Hematopoietic multipotent progenitor cell treated with erythropoietin and hydrocortisone succinate and interleukin-3 and kit ligand, for 4 days (in vitro differentiated cells): Measurements from ENCODE around the gene TMEM50B.
A peak's percentile ranks its signal among the peaks of the same experiment; 100 is the strongest.
"Not testable (repeated sequence)": the region's sequence is repeated elsewhere in the genome, so short reads cannot be mapped to it uniquely, and the experiment has no call there.

Source experiments
- DNase-seq: peaks from one replicate; pipeline ENCODE4 v3.0.0-alpha.2; 2015

The TMEM50B gene

GRCh38 chr21:33479679-33480480 is at the start of gene TMEM50B:
TSS of gene TMEM50B (minus strand) at chr21:33479974. CDS start at chr21:33468885, 11,089 bp downstream.
- peak; percentile 98 for DNase-seq

- peak; percentile 28 for DNase-seq
Measured at GRCh38 chr21:33522953-33523349, 43.2 kb upstream of the TMEM50B start.

- DNase-seq = no peak
Measured at GRCh38 chr21:33522297-33522952, 42.7 kb upstream of the TMEM50B start.

GRCh38 chr21:33518899-33519298 is 39.1 kb upstream of the TMEM50B start:
- DNase-seq = no peak

- DNase-seq = no peak
Measured at GRCh38 chr21:33514229-33514628, 34.5 kb upstream of the TMEM50B start.

GRCh38 chr21:33512481-33512880 is 32.7 kb upstream of the TMEM50B start:
- DNase-seq = no peak

- no peak for DNase-seq
Measured at GRCh38 chr21:33511639-33512038, 31.9 kb upstream of the TMEM50B start.

GRCh38 chr21:33510826-33511225 is 31.1 kb upstream of the TMEM50B start:
- DNase-seq = peak; percentile 66

GRCh38 chr21:33507003-33507402 is 27.2 kb upstream of the TMEM50B start:
- DNase-seq = not testable (repeated sequence)

- no peak for DNase-seq
Measured at GRCh38 chr21:33505833-33506232, 26.1 kb upstream of the TMEM50B start.

- DNase-seq = peak; percentile 43
Measured at GRCh38 chr21:33496345-33496744, 16.6 kb upstream of the TMEM50B start.

- DNase-seq = no peak
Measured at GRCh38 chr21:33495743-33496142, 16.0 kb upstream of the TMEM50B start.

GRCh38 chr21:33493756-33494155 is 14.0 kb upstream of the TMEM50B start:
- DNase-seq = no peak

- DNase-seq = peak; percentile 71
Measured at GRCh38 chr21:33492571-33492970, 12.8 kb upstream of the TMEM50B start.

- DNase-seq = peak; percentile 98
Measured at GRCh38 chr21:33491373-33492102, 11.8 kb upstream of the TMEM50B start, which contains the start of gene DNAJC28. TSS of gene DNAJC28 (minus strand) at chr21:33491716. CDS start at chr21:33489393, 2,323 bp downstream.

GRCh38 chr21:33490991-33491372 is 11.2 kb upstream of the TMEM50B start:
- peak; percentile 33 for DNase-seq

GRCh38 chr21:33488936-33489335 is 9.2 kb upstream of the TMEM50B start:
- no peak for DNase-seq

GRCh38 chr21:33487996-33488395 is 8.2 kb upstream of the TMEM50B start:
- no peak for DNase-seq

- no peak for DNase-seq
Measured at GRCh38 chr21:33481314-33481943, 1.7 kb upstream of the TMEM50B start.

GRCh38 chr21:33480481-33481103 is 818 bp upstream of the TMEM50B start:
- DNase-seq = no peak

- DNase-seq = peak; percentile 65
Measured at GRCh38 chr21:33478935-33479678, 667 bp downstream of the TMEM50B start.

- no peak for DNase-seq
Measured at GRCh38 chr21:33478182-33478581, 1.6 kb downstream of the TMEM50B start.
